Muscle layer of colon (tissue), 2 donors: ENCODE results near the gene VAPA.

Experiments used
- H3K27ac ChIP-seq: one replicate; pipeline ENCODE4 v1.7.0; 2013; ENCODE audit warnings: low read depth, mild to moderate bottlenecking, low read length, moderate library complexity
- H3K27me3 ChIP-seq, 2 donors: one replicate each; pipeline ENCODE4 v1.7.0; 2013; ENCODE audit warnings: low read length in 2 of 2, mild to moderate bottlenecking in 2 of 2; ENCODE audit not compliant: insufficient read depth in 2 of 2, control insufficient read depth in 1 of 2
- H3K36me3 ChIP-seq: one replicate; pipeline ENCODE4 v1.7.0; 2013; ENCODE audit warnings: mild to moderate bottlenecking, low read length; ENCODE audit not compliant: insufficient read depth
- H3K4me1 ChIP-seq: one replicate; pipeline ENCODE4 v1.7.0; 2013; ENCODE audit warnings: mild to moderate bottlenecking, low read length; ENCODE audit not compliant: insufficient read depth
- H3K4me3 ChIP-seq, 2 donors: one replicate each; pipeline ENCODE4 v1.7.0; 2013; ENCODE audit warnings: low read length in 2 of 2, low read depth in 1 of 2, mild to moderate bottlenecking in 1 of 2, moderate library complexity in 1 of 2
- H3K9ac ChIP-seq: one replicate; pipeline ENCODE4 v1.7.0; 2013; ENCODE audit warnings: low read length
- H3K9me3 ChIP-seq: one replicate; pipeline ENCODE4 v1.7.0; 2013; ENCODE audit warnings: mild to moderate bottlenecking, low read length
- donor health status: abdominal sarcoma.
- donor health status: Adenocarcinoma of cecum.

VAPA gene

GRCh38 chr18:9930299-9930884 is 16.6 kb downstream of the VAPA start:
- H3K27ac ChIP-seq: no peak overlapping the region
- H3K9ac ChIP-seq: no peak overlapping the region
- no peaks in the 10 kb centered on the region for H3K27me3 ChIP-seq
- H3K36me3 ChIP-seq: peaks cover 6% of the 10 kb centered on the region
- H3K4me3 ChIP-seq: no peak overlapping the region
- no peaks in the 10 kb centered on the region for H3K9me3 ChIP-seq
- peaks cover 63% of the 10 kb centered on the region for H3K4me1 ChIP-seq

GRCh38 chr18:9931146-9931545 is 17.3 kb downstream of the VAPA start:
- peaks cover 56% of the 10 kb centered on the region for H3K4me1 ChIP-seq
- H3K36me3 ChIP-seq: peaks cover 6% of the 10 kb centered on the region
- H3K9me3 ChIP-seq: no peaks in the 10 kb centered on the region
- no peak overlapping the region for H3K9ac ChIP-seq
- no peak overlapping the region for H3K4me3 ChIP-seq
- no peaks in the 10 kb centered on the region for H3K27me3 ChIP-seq
- H3K27ac ChIP-seq: no peak overlapping the region

GRCh38 chr18:9931678-9932077 is 17.9 kb downstream of the VAPA start:
- Histone ChIP-seq H3K36me3 (peaks cover 10% of the 10 kb centered on the region), H3K27me3 (no peaks in the 10 kb centered on the region), H3K9me3 (no peaks in the 10 kb centered on the region), H3K4me3 (no peak overlapping the region), H3K9ac (no peak overlapping the region), H3K4me1 (peaks cover 50% of the 10 kb centered on the region), H3K27ac (no peak overlapping the region)

GRCh38 chr18:9933865-9934264 is 20.0 kb downstream of the VAPA start:
- no peaks in the 10 kb centered on the region for H3K27me3 ChIP-seq
- peaks cover 29% of the 10 kb centered on the region for H3K4me1 ChIP-seq
- no peaks in the 10 kb centered on the region for H3K9me3 ChIP-seq
- H3K36me3 ChIP-seq: peaks cover 27% of the 10 kb centered on the region
- H3K9ac ChIP-seq: no peak overlapping the region
- no peak overlapping the region for H3K4me3 ChIP-seq
- H3K27ac ChIP-seq: no peak overlapping the region

- H3K27ac ChIP-seq: no peak overlapping the region
- peaks cover 25% of the 10 kb centered on the region for H3K4me1 ChIP-seq
- no peaks in the 10 kb centered on the region for H3K27me3 ChIP-seq
- peaks cover 27% of the 10 kb centered on the region for H3K36me3 ChIP-seq
- no peak overlapping the region for H3K9ac ChIP-seq
- no peaks in the 10 kb centered on the region for H3K9me3 ChIP-seq
- H3K4me3 ChIP-seq: no peak overlapping the region
Measured at GRCh38 chr18:9934274-9934673, 20.5 kb downstream of the VAPA start.

GRCh38 chr18:9941103-9941502 is 27.3 kb downstream of the VAPA start:
- Histone ChIP-seq H3K4me1 (no peaks in the 10 kb centered on the region), H3K27ac (no peak overlapping the region), H3K9me3 (no peaks in the 10 kb centered on the region), H3K9ac (no peak overlapping the region), H3K27me3 (no peaks in the 10 kb centered on the region), H3K36me3 (peaks cover 40% of the 10 kb centered on the region), H3K4me3 (no peak overlapping the region)

GRCh38 chr18:9941660-9942059 is 27.8 kb downstream of the VAPA start:
- H3K36me3 ChIP-seq: peaks cover 42% of the 10 kb centered on the region

GRCh38 chr18:9943311-9943710 is 29.5 kb downstream of the VAPA start:
- Histone ChIP-seq H3K27ac (no peak overlapping the region), H3K9me3 (no peaks in the 10 kb centered on the region), H3K4me1 (no peaks in the 10 kb centered on the region), H3K27me3 (no peaks in the 10 kb centered on the region), H3K36me3 (peaks cover 27% of the 10 kb centered on the region), H3K4me3 (no peak overlapping the region), H3K9ac (no peak overlapping the region)

More at GRCh38 chr18:9941660-9942059, 27.8 kb downstream of the VAPA start:
- no peaks in the 10 kb centered on the region for H3K4me1 ChIP-seq
- H3K9ac ChIP-seq: no peak overlapping the region
- H3K27ac ChIP-seq: no peak overlapping the region
- H3K9me3 ChIP-seq: no peaks in the 10 kb centered on the region
- no peaks in the 10 kb centered on the region for H3K27me3 ChIP-seq
- no peak overlapping the region for H3K4me3 ChIP-seq

GRCh38 chr18:9944805-9945204 is 31.0 kb downstream of the VAPA start:
- Histone ChIP-seq H3K36me3 (peaks cover 20% of the 10 kb centered on the region), H3K27me3 (no peaks in the 10 kb centered on the region), H3K9me3 (no peaks in the 10 kb centered on the region), H3K9ac (no peak overlapping the region), H3K4me1 (peaks cover 1% of the 10 kb centered on the region), H3K27ac (no peak overlapping the region), H3K4me3 (no peak overlapping the region)

- H3K27ac ChIP-seq: no peak overlapping the region
- no peaks in the 10 kb centered on the region for H3K27me3 ChIP-seq
- no peaks in the 10 kb centered on the region for H3K9me3 ChIP-seq
- no peak overlapping the region for H3K9ac ChIP-seq
- no peak overlapping the region for H3K4me3 ChIP-seq
- peaks cover 11% of the 10 kb centered on the region for H3K4me1 ChIP-seq
- H3K36me3 ChIP-seq: peaks cover 11% of the 10 kb centered on the region
Measured at GRCh38 chr18:9946831-9947230, 33.0 kb downstream of the VAPA start.

GRCh38 chr18:9947248-9947647 is 33.4 kb downstream of the VAPA start:
- Histone ChIP-seq H3K9ac (no peak overlapping the region), H3K27me3 (no peaks in the 10 kb centered on the region), H3K4me1 (peaks cover 11% of the 10 kb centered on the region), H3K27ac (no peak overlapping the region), H3K9me3 (no peaks in the 10 kb centered on the region), H3K36me3 (peaks cover 11% of the 10 kb centered on the region), H3K4me3 (no peak overlapping the region)

- Histone ChIP-seq H3K4me3 (no peak overlapping the region), H3K4me1 (peaks cover 11% of the 10 kb centered on the region), H3K27me3 (no peaks in the 10 kb centered on the region), H3K9ac (no peak overlapping the region), H3K36me3 (peaks cover 30% of the 10 kb centered on the region), H3K27ac (no peak overlapping the region), H3K9me3 (no peaks in the 10 kb centered on the region)
Measured at GRCh38 chr18:9949315-9949714, 35.5 kb downstream of the VAPA start.
